GM19328 (cell line): ENCODE results near the gene TCF7L2.
A peak's percentile ranks its signal among the peaks of the same experiment; 100 is the strongest.

ENCODE experiments used
- ATAC-seq: cut with Tn5 transposase; IDR thresholded peaks from one replicate; pipeline ENCODE4 v1.9.1; 2021; ENCODE audit warnings: mild to moderate bottlenecking, moderate library complexity; ENCODE audit not compliant: unreplicated experiment

Gene TCF7L2

DNA sequence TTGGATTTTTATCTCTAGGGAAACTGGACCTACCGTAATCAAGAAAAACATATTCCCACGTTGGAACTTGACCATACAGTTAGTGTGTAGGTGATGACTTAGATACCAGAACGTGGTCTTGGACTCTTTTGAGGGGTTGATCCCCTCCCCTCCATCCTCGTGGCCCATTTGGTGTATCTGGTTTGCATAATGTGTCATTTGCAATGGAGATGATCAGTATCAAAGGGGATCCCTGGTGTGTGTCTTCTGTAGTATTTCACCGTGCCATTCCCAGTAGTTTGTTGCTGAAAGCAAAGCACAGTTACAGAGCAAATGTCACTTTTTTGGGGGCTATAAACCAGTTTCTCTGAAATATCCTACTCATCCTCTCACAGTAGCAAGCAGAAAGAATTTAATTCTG is 217.7 kb downstream of the TCF7L2 start:
- no peak for ATAC-seq

GRCh38 chr10:113168584-113168983 is 218.5 kb downstream of the TCF7L2 start:
- ATAC-seq: no peak

DNA sequence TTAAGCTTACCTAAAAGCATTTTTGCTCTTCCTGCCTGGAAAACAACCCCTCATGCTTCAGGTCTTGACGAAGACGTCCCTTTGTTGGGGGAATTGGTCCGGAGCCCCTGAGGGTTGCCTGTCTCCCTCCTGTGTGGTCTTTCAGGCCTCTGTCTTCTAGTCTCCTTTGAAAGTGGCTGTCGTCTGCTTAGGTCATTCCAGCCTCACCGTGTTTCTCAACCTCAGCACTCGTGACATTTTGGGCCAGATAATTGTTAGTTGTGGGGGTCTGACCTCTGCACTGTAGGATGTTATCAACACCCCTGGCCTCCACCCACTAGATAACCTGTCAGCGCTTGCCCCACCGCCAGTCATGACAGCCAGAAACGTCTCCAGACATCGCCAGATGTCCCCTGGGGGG is 219.1 kb downstream of the TCF7L2 start:
- ATAC-seq: no peak

DNA sequence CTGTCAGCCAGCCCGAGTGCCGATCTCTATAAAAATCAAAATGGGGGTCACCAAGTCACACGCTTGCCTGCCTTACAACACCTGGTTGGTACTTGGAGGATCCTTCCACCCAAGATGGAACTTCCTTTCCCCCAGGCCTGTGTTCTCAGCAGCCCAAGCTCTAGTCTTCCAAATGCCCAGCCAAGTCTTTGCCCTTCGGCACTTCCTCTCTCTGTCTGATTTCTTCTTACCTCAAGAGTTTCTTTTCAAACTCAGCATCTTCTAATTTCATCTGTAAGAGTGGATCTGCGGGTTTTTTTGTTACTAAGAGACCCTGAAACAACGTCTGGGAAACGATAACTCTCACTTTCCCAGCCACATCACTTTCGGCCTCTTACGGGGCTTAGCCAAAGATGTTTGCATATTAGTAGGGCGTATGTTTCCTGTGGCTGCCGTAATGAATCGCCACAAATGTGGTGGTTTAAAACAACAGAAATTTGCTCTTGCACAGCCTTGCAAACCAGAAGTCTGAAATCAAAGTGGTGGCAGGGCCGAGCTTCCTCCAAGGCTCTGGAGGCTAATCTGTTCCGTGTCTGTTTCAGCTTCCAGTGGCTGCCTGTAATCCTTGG is 219.9 kb downstream of the TCF7L2 start:
- peak; percentile 93 for ATAC-seq

GRCh38 chr10:113171662-113172061 is 221.6 kb downstream of the TCF7L2 start:
- no peak for ATAC-seq

DNA sequence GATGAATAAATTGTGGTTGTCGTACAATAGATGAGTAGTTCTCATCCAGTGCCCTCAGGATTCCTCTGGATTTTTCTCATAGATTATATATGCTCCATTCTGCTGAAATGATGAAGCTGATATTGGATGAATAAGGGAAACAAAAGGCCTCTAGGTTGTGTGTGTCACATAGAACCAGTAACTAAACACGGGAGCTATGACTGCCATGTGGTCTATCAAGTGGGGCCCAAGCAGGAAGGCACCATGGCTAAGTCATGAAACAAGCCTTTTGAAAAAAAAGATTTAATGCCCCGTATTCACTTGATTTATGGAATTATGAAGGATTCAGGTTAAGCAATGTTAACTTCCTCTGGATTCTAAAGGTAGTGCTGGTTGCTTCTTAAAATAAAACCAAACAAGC is 225.1 kb downstream of the TCF7L2 start:
- no peak for ATAC-seq

DNA sequence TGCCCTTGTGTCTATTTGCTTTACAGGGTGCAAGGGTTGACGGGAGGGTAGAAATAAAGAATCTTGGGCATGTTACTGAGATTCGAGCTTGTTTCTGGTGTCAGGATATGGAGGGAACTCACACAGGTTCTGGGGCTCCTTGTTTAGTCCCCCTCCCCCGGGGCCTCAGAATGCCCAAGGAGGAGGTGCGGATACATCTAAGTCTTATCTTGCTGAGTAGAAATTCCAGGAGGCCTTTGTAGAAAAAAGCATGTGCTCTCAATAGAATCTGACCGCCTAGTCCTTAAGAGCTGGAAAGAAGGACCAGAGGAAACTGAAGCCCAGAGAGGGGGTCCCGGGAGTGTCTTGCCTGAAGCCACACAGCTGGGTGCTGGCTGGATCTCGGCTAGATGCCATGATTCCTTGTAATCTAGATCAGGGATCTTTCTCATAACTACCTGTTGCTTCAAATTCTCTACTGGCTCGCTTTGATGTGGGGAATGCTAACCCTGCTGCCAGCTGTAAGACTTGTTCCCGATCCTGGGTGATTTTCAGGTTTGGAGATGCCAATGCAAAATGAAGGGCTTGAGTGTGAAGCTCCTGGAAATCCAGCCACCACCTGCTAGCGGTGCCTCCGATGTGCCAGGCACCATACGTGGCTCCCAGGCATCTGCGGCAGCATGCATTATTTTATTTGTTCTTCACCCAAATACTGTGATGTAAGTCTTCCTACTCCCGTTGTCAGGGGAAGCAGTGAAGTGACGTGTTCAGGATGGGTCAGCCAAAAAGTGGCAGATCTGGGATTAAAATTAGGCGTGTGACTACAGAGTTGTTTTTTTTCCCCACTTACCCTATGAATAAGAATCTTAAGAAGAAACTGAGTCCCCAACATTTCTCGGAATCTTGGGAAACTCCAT is 226.0 kb downstream of the TCF7L2 start:
- no peak for ATAC-seq

DNA sequence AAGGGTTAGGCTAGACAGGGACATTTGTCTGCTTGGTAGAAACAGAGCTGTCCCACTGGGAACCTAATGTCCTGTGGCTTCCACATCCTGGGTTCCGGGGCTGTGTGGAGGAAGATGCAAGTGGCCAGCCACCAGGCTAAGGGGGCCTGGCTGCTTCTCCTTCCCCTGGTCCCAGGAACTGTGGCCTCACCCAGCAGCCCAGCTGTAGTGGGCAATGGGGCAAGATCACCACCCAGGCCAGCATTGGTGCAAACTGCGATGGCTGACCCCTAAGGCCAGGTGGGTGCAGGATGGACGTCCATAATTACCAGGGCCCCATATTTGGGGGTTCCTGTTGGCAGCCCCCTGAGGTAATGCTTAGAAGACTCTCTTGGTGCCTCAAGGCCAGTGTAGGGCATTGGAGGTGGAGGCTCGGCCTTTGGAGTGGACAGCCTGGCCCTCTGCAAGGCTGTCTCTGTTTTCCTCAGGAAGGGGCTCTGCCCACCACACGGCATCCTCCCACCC is 226.7 kb downstream of the TCF7L2 start:
- no peak for ATAC-seq

- no peak for ATAC-seq
These were observed 227.3 kb downstream of the TCF7L2 start for GRCh38 chr10:113177156-113177935.

GRCh38 chr10:113177936-113178335 is 227.9 kb downstream of the TCF7L2 start:
- ATAC-seq: no peak

- no peak for ATAC-seq
These were observed 228.7 kb downstream of the TCF7L2 start for GRCh38 chr10:113178771-113179170.

DNA sequence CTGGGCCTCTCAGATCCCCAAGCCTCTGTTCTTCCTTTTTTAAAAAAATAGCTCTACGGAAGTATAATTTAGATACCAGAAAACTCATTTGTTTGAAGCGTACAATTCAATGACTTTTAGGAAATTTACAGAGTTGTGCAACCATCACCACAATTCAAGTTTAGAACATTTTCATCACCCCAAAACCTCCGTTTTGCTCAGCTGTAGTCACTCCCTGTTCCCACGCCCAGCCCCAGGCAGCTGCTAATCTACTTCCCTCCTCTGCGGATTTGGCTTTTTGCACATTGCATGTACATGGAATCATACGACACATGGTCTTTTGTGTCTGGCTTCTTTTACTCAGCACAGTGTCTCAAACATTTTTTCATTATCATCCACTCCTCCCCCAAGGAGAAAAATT is 229.2 kb downstream of the TCF7L2 start:
- ATAC-seq: no peak

GRCh38 chr10:113179966-113180365 is 229.9 kb downstream of the TCF7L2 start:
- ATAC-seq: no peak

GRCh38 chr10:113180401-113181154 is 230.5 kb downstream of the TCF7L2 start:
- no peak for ATAC-seq

GRCh38 chr10:113182154-113182553 is 232.1 kb downstream of the TCF7L2 start:
- no peak for ATAC-seq

DNA sequence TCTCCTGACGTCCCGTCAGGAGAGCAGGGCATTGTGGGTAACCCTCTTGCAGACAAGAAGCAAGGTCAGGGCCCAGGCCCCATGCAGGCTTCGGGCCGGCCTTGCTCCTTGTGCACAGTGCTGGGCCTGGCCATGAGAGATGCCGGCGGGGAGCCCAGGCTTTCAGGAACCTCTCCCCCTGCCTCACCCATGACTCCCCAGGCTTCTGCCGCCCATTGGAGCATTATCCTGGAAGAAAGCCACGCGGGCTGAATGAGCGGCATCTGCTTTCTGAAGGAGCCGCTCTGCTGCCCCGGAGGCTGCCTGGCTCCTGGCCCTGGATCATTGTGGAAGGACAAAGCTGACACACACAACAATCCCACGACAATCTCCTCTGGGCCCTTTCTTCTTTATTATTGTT is 233.5 kb downstream of the TCF7L2 start:
- no peak for ATAC-seq

DNA sequence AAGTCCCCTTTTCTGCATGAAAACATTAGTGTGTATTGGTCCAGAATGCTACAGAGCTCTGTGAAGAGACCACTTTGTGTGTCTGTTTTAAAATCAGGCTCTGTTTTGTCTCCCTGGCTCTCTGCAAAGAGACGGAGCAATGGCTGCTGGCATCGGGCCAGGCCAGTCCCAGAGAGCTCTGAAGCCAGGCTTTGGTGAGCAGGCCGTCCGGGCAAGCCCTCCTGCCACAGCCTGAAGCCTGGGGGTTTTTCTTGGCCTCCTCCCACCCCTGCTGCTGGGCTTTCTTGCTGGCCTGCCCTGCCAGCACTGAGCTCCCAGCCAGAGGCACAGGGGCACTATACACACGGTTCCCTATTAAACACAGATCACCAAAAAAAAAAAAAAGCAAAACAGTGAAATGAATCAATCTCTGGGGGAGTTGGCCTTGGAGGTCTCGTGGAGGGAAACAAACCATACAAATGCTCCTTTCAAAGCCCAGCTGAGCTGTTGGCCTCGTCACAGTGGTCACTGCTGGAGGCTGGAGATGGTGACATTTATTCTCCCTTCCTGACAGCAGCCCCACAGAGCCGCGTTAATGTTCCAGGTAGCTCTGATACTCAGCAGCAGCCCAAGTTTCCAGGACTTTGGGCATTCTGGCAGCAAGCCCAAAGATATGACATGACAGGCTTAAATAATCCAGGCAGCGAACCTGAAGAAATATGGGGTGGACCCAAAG is 237.2 kb downstream of the TCF7L2 start:
- no peak for ATAC-seq

DNA sequence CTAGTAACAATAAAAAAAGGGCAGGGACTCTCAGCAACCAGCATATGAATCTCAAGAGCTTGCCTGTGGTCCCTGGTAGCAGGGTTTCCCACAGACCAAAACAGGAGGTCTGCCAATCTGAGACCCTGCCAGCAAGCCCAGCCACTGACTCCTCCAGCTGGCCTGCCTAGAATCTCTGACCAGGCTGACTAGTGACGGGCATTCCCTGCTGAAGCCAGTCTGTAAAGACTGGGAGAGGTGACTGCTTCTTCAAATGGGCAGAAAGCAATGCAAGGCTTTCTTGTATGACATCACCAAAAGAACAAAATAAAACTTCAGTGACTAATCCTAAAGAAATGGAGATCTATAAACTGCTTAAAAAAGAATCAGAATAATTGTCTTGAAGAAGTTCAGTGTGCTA is 249.4 kb downstream of the TCF7L2 start:
- no peak for ATAC-seq

- no peak for ATAC-seq
These were observed 252.0 kb downstream of the TCF7L2 start for GRCh38 chr10:113202011-113202410.

DNA sequence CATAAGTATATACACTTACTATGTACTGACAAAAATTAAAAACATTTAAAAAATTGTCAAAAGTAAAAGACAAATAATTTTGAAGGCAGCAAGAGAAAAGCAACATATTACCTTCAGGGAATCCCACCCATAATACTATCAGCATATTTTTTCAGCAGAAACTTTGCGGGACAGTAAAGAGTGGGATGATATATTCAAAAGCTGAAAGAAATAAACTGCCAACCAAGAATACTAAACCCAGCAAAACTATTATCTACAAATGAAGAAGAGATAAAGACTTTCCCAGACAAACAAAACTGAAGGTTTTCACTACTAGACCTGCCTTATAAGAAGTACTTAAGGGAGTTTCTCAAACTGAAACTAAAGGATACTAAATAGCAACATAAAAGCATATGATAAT is 257.9 kb downstream of the TCF7L2 start:
- ATAC-seq: no peak
